Cortex of kidney (tissue), 1 donor: ENCODE results near the gene SERPING1.

ENCODE experiments used
- DNase-seq: peaks from one replicate; lab custom pipeline; 2025; lab: John Stamatoyannopoulos, UW

SERPING1 gene

GRCh38 chr11:57652662-57653061 lies 55.2 kb downstream of the SERPING1 start:
- no peak for DNase-seq

GRCh38 chr11:57653163-57653562 lies 55.7 kb downstream of the SERPING1 start:
- no peak for DNase-seq

GRCh38 chr11:57656885-57657193 lies 59.4 kb downstream of the SERPING1 start:
- DNase-seq, result no peak

GRCh38 chr11:57657194-57658022 lies 59.9 kb downstream of the SERPING1 start, which contains the start of gene CLP1:
Gene CLP1, plus strand, starts transcription at chr11:57657762. Its CDS starts 1,715 bp downstream, at chr11:57659477.
- DNase-seq, result peak; percentile 22

- DNase-seq, result no peak
Observed at GRCh38 chr11:57658023-57658361, 60.5 kb downstream of the SERPING1 start.

GRCh38 chr11:57659669-57660068 lies 62.2 kb downstream of the SERPING1 start:
- no peak for DNase-seq

GRCh38 chr11:57662893-57663292 lies 65.4 kb downstream of the SERPING1 start:
- no peak for DNase-seq

GRCh38 chr11:57663975-57664374 lies 66.5 kb downstream of the SERPING1 start:
- DNase-seq, result no peak
